Measurements from ENCODE around the gene RBM38. TPM values are rescaled to one million over a fixed set of nuclear protein-coding genes. Genes with fewer than 3 reads are reported as not detected.

Gene RBM38
- total RNA-seq, 1 donor from 2014 or later: 42.8 TPM

- no peak for DNase-seq (ENCODE audit: low read depth)
- Histone ChIP-seq H3K4me3 (ENCODE audit: low read depth, low read length) (no peak overlapping the region), H3K36me3 (ENCODE audit: control insufficient read depth, insufficient read depth, low read length) (peaks cover 1% of the 10 kb centered on the region), H3K27me3 (ENCODE audit: control insufficient read depth, insufficient read depth, low read length) (peaks cover 1% of the 10 kb centered on the region)
- TF ChIP-seq CTCF (IDR thresholded peaks at IDR 0.05; ENCODE audit: insufficient read depth, low read length, poor library complexity, severe bottlenecking): no peak
Measured at GRCh38 chr20:57410924-57411323, 19.7 kb downstream of the RBM38 start.

- peaks cover 1% of the 10 kb centered on the region for H3K36me3 ChIP-seq (ENCODE audit: control insufficient read depth, insufficient read depth, low read length)
- no peak for DNase-seq (ENCODE audit: low read depth)
- TF ChIP-seq CTCF (IDR thresholded peaks at IDR 0.05; ENCODE audit: insufficient read depth, low read length, poor library complexity, severe bottlenecking): no peak
- peaks cover 5% of the 10 kb centered on the region for H3K27me3 ChIP-seq (ENCODE audit: control insufficient read depth, insufficient read depth, low read length)
- no peak overlapping the region for H3K4me3 ChIP-seq (ENCODE audit: low read depth, low read length)
Measured at GRCh38 chr20:57411406-57412283, 20.4 kb downstream of the RBM38 start.

- no peak for DNase-seq (ENCODE audit: low read depth)
- Histone ChIP-seq H3K36me3 (ENCODE audit: control insufficient read depth, insufficient read depth, low read length) (peaks cover 1% of the 10 kb centered on the region), H3K27me3 (ENCODE audit: control insufficient read depth, insufficient read depth, low read length) (peaks cover 8% of the 10 kb centered on the region), H3K4me3 (ENCODE audit: low read depth, low read length) (no peak overlapping the region)
- TF ChIP-seq CTCF (IDR thresholded peaks at IDR 0.05; ENCODE audit: insufficient read depth, low read length, poor library complexity, severe bottlenecking): no peak
Measured at GRCh38 chr20:57412347-57413029, 21.3 kb downstream of the RBM38 start.

- peaks cover 8% of the 10 kb centered on the region for H3K27me3 ChIP-seq (ENCODE audit: control insufficient read depth, insufficient read depth, low read length)
- no peak for TF ChIP-seq CTCF (IDR thresholded peaks at IDR 0.05; ENCODE audit: insufficient read depth, low read length, poor library complexity, severe bottlenecking)
- DNase-seq (ENCODE audit: low read depth): no peak
Measured at GRCh38 chr20:57413986-57414385, 22.8 kb downstream of the RBM38 start.

GRCh38 chr20:57414867-57415592 lies 23.8 kb downstream of the RBM38 start:
- Histone ChIP-seq H3K27me3 (ENCODE audit: control insufficient read depth, insufficient read depth, low read length) (peaks cover 8% of the 10 kb centered on the region), H3K4me3 (ENCODE audit: low read depth, low read length) (no peak overlapping the region), H3K36me3 (ENCODE audit: control insufficient read depth, insufficient read depth, low read length) (no peaks in the 10 kb centered on the region)
- no peak for DNase-seq (ENCODE audit: low read depth)
- no peak for TF ChIP-seq CTCF (IDR thresholded peaks at IDR 0.05; ENCODE audit: insufficient read depth, low read length, poor library complexity, severe bottlenecking)

More at GRCh38 chr20:57413986-57414385, 22.8 kb downstream of the RBM38 start:
- Histone ChIP-seq H3K4me3 (ENCODE audit: low read depth, low read length) (no peak overlapping the region), H3K36me3 (ENCODE audit: control insufficient read depth, insufficient read depth, low read length) (no peaks in the 10 kb centered on the region)

Measured in kidney epithelial cell (primary cell).